HG02759 (cell line): ENCODE measurements around the gene KLF7.

ENCODE experiments used
- ATAC-seq: cut with Tn5 transposase; IDR thresholded peaks from one replicate; pipeline ENCODE4 v1.9.1; 2021; ENCODE audit warnings: mild to moderate bottlenecking, moderate library complexity; ENCODE audit not compliant: unreplicated experiment

KLF7 gene

DNA sequence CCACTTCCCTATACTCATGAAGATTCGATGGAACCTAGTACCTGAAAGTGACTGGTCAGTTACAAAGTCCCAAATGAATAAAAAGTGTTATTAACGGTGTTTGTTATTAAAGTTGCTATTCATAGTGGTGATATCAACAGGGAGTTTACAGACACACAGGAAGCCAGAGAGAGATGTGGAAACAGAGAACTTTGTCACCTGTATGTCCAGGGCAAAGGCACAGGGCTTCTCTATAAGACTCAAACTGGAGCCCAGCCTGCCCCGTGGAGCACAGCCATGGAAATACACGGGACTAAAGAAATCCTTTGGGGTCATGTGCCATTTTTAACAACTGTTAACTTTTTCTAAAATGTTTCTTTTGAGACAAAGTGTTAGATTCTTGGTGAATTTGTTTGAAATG, 68.5 kb downstream of the KLF7 start:
- no peak for ATAC-seq

DNA sequence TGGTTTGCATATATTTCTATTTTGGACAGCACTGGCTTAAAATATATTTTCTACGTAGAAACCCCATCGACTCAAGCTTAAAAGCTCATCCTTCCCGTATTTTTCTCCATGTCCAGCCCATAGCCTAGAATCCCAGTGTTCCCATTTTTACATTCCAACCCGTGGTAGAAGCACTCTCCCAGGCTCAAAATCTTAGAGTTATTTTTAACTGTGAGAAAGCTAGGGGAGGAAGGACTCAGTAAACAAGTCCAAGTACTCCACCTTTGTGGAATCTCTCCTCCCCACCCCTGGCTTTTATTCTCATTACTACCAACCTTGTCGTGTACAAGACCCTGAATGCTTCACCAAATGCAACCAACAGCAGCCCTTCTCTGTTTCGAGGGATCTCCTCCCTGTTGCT, 69.8 kb downstream of the KLF7 start:
- no peak for ATAC-seq

- ATAC-seq = no peak
Measured at GRCh38 chr2:207093234-207093633, 72.5 kb downstream of the KLF7 start.

DNA sequence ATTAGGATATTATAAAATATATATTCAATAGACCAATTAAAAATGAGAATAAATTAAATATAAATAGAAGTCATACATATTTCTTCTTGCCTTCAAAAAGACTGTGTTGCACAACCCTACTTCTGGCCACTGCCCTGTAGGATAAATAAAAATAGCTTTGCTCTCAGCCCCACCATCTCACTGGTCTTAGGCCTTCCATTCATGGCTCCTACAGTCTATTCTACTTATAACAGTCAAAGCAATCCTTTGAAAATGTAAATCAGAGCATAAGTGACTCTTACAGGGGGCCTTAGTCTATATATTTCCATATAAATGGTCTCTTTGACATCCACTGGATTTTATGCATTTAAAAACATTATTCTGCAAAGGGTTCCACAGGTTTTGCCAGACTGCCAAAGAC, 72.9 kb downstream of the KLF7 start:
- no peak for ATAC-seq

GRCh38 chr2:207091928-207092327, 73.8 kb downstream of the KLF7 start:
- peak; percentile 75 for ATAC-seq

DNA sequence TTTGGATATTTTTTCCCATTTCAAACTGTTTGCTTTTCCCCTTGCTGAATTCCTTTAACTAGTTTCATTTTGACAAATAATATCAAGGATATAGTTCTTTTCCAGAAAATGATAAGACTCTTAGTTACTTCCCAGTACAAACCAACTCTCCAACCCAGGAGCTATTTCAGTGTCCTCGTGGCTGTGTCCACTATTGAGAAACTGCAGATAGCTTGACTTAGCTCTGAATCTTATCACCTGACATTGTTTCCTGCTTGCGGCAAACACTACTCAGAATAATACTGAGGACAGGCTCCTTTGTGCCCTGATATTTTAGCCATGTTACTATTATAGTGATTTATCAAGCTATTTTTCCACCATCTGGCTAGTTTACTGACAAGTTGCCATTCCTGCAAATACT, 74.6 kb downstream of the KLF7 start:
- ATAC-seq = no peak

- no peak for ATAC-seq
Measured at GRCh38 chr2:207090389-207090788, 75.4 kb downstream of the KLF7 start.

- ATAC-seq = no peak
Measured at GRCh38 chr2:207088839-207089238, 76.9 kb downstream of the KLF7 start.

DNA sequence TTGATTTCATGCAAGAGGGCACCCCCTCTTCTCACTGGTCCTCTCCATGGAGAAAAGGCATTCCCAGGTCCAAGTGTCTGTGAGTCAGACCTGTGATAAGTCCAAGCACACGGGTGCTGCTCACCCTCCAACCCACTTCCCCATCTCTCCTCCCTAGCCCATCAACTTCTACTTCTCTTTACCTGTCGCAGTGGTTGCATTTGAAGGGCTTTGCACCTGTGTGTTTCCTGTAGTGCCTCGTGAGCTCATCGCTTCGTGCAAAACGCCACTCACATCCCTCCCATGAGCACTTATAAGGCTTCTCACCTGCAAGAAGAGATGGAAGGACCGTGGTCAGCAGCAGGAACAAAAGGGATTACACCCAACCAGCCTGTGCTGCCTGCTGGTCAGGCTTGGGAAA, 77.5 kb downstream of the KLF7 start:
- no peak for ATAC-seq

- ATAC-seq = no peak
Measured at GRCh38 chr2:207087046-207087902, 78.5 kb downstream of the KLF7 start.

DNA sequence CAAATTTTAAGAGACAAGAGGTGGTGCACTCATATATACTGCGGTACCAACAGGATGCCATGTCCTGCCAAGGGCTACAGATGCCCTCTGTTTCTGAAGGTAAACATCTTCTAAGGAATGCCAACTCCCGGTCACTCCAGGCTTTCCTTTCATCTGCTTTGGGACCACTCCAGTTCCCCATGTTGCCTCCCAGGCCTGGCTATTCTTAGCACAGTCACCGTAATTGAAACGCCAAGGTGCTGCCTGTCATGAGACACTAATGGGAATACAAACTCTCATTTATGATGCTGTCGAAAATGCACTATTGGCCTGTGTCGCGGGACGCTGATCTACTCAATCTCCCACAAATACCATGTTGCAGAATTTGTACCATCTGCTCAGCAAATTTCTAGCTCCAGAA, 79.6 kb downstream of the KLF7 start:
- no peak for ATAC-seq

DNA sequence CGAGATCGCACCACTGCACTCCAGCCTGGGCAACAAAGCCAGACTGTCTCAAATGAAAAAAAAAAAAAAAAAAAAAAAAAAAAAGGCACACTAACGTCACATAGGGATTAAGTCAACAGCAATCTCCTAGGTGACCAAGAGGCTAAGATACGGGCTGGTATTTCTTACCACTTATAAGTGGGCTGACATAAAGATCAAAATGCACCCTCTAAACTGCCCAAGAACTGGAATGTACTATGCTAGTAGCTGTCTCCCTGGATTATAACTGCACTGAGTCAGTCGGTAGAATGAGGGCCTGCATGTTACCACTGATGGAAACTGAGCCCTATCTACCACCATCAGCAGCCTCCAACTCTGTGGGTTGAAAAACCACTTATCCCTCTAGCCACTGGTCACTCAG, 80.6 kb downstream of the KLF7 start:
- no peak for ATAC-seq

GRCh38 chr2:207083361-207084110, 82.2 kb downstream of the KLF7 start:
- ATAC-seq = no peak

- ATAC-seq = no peak
Measured at GRCh38 chr2:207082619-207083018, 83.1 kb downstream of the KLF7 start.

- no peak for ATAC-seq
Measured at GRCh38 chr2:207078186-207078798, 87.5 kb downstream of the KLF7 start.

DNA sequence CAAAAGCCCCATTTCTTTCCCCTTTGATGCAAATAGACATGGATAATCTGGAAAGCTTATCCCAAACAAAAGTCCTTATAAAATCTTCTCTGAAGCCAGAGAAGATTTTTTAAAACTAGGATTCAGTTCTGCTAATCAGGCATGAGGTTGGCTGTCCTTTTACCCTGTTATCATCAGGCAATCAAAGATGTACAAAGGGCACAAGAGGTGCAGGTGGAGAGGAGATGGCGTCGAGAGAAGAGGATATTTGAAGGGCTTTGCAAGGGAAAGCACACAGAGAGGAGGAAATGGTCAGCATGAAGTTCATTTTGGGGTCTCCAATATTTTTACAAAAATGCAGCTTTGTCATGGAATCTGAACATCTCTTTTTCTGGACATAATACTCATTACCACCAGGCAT, 88.5 kb downstream of the KLF7 start:
- no peak for ATAC-seq

DNA sequence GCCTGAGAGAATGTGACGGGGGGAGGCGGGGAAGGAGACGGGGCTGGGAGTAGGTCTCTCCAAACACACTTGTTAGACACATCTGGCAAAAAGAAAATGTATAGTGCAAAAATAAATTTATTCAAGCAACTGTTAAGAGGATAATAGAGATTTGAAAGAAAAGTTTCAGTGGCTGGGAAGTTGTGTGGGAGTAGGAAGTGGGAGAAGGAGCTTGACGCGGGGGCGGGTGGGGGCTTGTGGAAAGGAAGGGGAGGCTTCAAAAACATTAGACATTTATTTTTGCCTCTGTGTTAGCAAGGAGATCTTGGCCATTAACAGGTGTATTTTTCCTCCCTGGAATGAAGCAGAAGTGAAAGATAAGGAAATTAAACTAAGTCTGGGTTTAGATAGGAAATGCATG, 90.3 kb downstream of the KLF7 start:
- ATAC-seq = no peak

DNA sequence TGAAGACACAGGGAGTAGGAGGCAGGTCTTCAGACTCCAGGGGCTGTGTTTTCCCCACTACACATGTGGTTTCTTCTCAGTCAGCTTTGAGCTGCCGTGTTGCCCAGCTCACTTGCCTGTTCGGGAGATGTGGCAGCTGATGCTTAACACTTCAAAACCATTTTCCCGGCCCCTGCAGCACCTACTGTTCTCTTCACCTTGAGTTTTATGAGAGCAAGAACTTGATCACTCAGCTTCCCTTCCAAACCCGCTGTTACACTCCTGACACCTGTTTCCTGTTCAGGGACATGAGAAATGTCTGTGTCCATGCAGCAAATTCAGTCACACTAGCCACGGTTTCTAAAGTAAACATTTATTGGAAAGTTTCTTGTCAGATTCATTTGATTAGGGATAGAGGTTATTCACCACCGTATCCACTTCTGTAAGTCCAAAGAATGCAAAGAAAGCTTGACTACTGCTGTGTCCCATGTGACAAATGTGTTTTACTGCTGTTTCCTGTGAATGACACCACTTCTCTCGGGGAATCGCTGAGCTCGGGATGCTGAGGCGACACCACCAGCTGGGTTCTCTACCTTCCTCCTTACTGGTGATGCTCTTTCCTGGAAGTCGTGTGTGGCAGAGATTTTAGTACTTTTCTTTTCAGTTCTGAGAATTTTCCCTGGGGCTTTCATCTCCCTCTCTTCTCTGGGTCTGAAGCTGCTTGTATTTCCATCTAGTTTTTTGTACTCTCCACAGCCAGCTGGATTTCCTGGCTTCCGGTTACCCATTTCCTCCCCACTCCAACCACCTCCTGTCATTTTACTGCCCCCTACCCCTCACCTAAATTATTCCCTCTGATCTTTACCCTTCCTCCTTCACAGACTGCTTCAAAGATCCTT, 91.7 kb downstream of the KLF7 start:
- peak; percentile 54 for ATAC-seq

- peak; percentile 30 for ATAC-seq
Measured at GRCh38 chr2:207073412-207073800, 92.3 kb downstream of the KLF7 start.

DNA sequence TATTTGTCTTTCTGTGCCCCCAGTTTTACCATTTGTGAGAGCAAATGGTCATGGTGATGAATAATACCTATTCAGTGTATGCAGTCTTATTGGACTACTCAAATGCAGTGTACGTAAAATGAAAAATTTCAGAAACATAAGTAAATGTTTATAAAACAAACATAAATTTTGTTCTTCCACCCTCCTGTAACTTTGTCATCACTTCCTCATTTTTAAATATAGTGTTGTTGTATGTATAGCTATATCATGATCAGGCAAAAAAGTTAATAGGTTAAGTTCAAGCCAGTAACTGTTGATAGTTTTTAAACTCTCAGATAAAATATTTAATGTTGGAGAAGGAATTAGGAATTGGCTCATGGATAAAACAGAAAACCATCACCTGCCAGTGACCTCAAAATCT, 93.2 kb downstream of the KLF7 start:
- no peak for ATAC-seq

GRCh38 chr2:207071820-207072219, 93.9 kb downstream of the KLF7 start:
- ATAC-seq = peak; percentile 42
